Transverse colon (tissue), 4 donors: Measurements from ENCODE around the gene FANCC. TPM values are rescaled to one million over a fixed set of nuclear protein-coding genes. Genes with fewer than 3 reads are reported as not detected.

ENCODE experiments used
- DNase-seq: peaks from one replicate; pipeline ENCODE4 v3.0.0-alpha.2; 2019
- H3K27ac ChIP-seq, 4 donors: fragments of 200-600 bp; sonication (generic); 2 replicates each; pipeline ENCODE4 v1.5.1; 2016 to 2018; ENCODE audit warnings: inconsistent platforms in 4 of 4
- H3K27me3 ChIP-seq: fragments of 200-600 bp; sonication (generic); 2 replicates; pipeline ENCODE4 v1.5.1; 2017; ENCODE audit warnings: inconsistent platforms
- H3K36me3 ChIP-seq, 4 donors: fragments of 200-600 bp; sonication (generic); 2 replicates each; pipeline ENCODE4 v1.5.1; 2017 to 2019; ENCODE audit warnings: inconsistent platforms in 4 of 4
- H3K4me1 ChIP-seq, 4 donors: fragments of 200-600 bp; sonication (generic); 2 replicates each; pipeline ENCODE4 v1.5.1; 2017 to 2020; ENCODE audit warnings: inconsistent platforms in 4 of 4
- H3K4me3 ChIP-seq, 4 donors: fragments of 200-600 bp; sonication (generic); 1 replicate in 1 of 4; 2 replicates in 3 of 4; pipeline versions ENCODE4 v1.5.1 to v1.6.1; 2017 to 2019; ENCODE audit warnings: inconsistent platforms in 4 of 4
- H3K9me3 ChIP-seq, 2 donors: fragments of 200-600 bp; sonication (generic); 2 replicates each; pipeline ENCODE4 v1.5.1; 2017 to 2019; ENCODE audit warnings: inconsistent platforms in 2 of 2
- EP300 ChIP-seq: sonication (generic); formaldehyde crosslinking; IDR thresholded peaks from one replicate; pipeline ENCODE4 v1.6.1; 2017; ENCODE audit warnings: antibody characterized with exemption, low read depth
- POLR2A ChIP-seq: fragments of 450-650 bp; IDR thresholded peaks from one replicate; pipeline ENCODE4 v1.6.1; 2016; ENCODE audit warnings: antibody characterized with exemption, mild to moderate bottlenecking, moderate library complexity
- POLR2AphosphoS5 ChIP-seq, 3 donors: sonication (generic); formaldehyde crosslinking; IDR thresholded peaks; one replicate each; pipeline ENCODE4 v1.6.1; 2016; ENCODE audit warnings: antibody characterized with exemption in 3 of 3
- WGBS, 2 donors: methylation state at CpG; one replicate each; pipeline ENCODE4 v1.1.5; 2018; ENCODE audit warnings: low coverage in 1 of 2; 5-methylcytosine and 5-hydroxymethylcytosine counted together
- in situ Hi-C, 4 donors: fragments of 200-750 bp; cut with MboI; loops; one replicate each; pipeline versions ENCODE4 v1.15.0 to v1.15.1; 2017; ENCODE audit warnings: low sequenced_read_pairs in 3 of 4, low pct_ligation_motif_present in 1 of 4, low pct_unique_long_range_greater_than_20kb in 1 of 4
- intact Hi-C: fragments of 100-400 bp; cut with DNase I; formaldehyde crosslinking; loops from one replicate; pipeline ENCODE4 v1.15.1; 2023; ENCODE audit warnings: low total_unique reads
- total RNA-seq, 4 donors: library from RNA; depleted of rRNA; stranded (reverse); fragments of >200 nt; gene quantifications; one replicate each; pipeline ENCODE4 v1.1.0, GENCODE V29; 2016
- TF ChIP-seq, protein P1 (sequence below), 5 experiments: fragments of 200-600 bp in 3 of 5; fragments of 450-650 bp in 2 of 5; sonication (generic) in 3 of 5; IDR thresholded peaks; 1 replicate in 2 of 5; 2 replicates in 3 of 5; pipeline ENCODE4 v1.5.1; 2016 to 2017; ENCODE audit warnings: antibody characterized with exemption in 5 of 5, inconsistent platforms in 3 of 5, mild to moderate bottlenecking in 2 of 5, moderate library complexity in 1 of 5

The FANCC gene
- total RNA-seq, 4 donors from 2014 or later = 4.0 to 10.3 (median 9.5) TPM

DNA sequence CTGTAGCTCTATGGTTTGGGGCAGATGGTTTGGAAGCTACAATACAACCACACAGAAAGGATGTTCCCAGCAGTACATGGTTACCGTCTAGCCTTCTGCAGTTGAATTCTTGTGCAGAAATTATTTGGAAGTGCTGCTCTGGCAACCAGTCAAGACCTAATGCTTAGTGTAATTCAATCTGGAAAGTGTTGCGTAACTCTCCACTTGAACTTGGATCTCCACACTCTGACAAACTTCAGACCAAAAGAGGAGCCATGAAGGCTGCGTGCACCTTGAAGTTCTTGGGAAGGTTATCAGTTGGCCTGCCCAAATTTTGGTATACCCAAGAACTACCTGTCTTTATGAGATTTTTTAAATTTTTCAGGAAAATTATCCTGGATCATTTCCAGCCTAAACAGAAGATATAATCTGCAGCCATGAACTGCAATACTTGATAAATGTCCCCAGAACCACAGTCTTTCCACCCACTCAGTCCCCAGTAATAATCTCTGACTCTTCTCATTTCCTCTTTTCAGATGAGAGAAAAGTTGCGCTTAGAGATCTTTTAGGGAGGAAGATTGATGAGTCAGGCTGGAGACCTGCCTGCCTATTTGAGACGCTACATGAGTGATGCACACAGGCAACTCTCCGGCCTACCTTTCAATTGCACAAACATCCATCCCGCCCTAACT, 159.9 kb downstream of the FANCC start:
- Histone ChIP-seq H3K27me3 (no peaks in the 10 kb centered on the region), H3K9me3 (no peaks in the 10 kb centered on the region), H3K4me3 (no peak overlapping the region), H3K36me3 (no peaks in the 10 kb centered on the region), H3K4me1 (no peaks in the 10 kb centered on the region), H3K27ac (peak overlapping the region; percentile 29 to 58 (median 44))
- in situ Hi-C loops (no loop called here), intact Hi-C loops (no loop called here)
- TF ChIP-seq EP300 (no peak), POLR2AphosphoS5 (IDR thresholded peaks at IDR 0.05) (peak; percentile 51 to 58 (median 51))
- peak; percentile 24 for DNase-seq
- whole genome bisulfite sequencing, 2 donors = 71 to 75% methylated on average over 5 to 7 of the region's 7 CpGs

DNA sequence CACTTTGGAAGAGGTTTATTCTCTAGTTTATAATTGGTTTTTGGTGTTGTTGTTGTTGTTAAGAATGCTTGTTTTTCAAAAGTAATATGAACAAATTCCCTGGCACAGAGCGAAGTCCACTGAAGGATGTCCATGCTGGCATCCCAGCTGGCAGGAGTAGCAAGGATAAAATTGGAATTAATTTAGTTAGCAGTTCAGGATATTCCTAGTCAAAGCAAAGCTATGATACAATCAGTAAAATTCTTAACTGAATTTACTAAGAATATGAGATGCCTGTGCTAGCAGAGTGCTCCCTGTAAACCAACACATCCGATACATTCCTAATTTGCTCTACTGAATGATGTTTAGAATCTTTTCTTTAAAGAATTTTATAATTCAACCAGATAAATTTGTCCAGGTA, 161.4 kb downstream of the FANCC start:
- no peak for DNase-seq
- intact Hi-C loops = no loop called here
- H3K4me3 ChIP-seq = no peak overlapping the region
- no peaks in the 10 kb centered on the region for H3K4me1 ChIP-seq
- WGBS, 2 donors = 92 to 93% methylated on average over 2 of the region's 2 CpGs
- H3K9me3 ChIP-seq = no peaks in the 10 kb centered on the region
- H3K27me3 ChIP-seq = no peaks in the 10 kb centered on the region
- TF ChIP-seq, protein P1, sequence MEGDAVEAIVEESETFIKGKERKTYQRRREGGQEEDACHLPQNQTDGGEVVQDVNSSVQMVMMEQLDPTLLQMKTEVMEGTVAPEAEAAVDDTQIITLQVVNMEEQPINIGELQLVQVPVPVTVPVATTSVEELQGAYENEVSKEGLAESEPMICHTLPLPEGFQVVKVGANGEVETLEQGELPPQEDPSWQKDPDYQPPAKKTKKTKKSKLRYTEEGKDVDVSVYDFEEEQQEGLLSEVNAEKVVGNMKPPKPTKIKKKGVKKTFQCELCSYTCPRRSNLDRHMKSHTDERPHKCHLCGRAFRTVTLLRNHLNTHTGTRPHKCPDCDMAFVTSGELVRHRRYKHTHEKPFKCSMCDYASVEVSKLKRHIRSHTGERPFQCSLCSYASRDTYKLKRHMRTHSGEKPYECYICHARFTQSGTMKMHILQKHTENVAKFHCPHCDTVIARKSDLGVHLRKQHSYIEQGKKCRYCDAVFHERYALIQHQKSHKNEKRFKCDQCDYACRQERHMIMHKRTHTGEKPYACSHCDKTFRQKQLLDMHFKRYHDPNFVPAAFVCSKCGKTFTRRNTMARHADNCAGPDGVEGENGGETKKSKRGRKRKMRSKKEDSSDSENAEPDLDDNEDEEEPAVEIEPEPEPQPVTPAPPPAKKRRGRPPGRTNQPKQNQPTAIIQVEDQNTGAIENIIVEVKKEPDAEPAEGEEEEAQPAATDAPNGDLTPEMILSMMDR (IDR thresholded peaks at IDR 0.05) = no peak
- TF ChIP-seq POLR2AphosphoS5 (IDR thresholded peaks at IDR 0.05) (no peak), EP300 (no peak), POLR2A (no peak)
- H3K36me3 ChIP-seq = no peaks in the 10 kb centered on the region
- in situ Hi-C loops = no loop called here
- H3K27ac ChIP-seq = peak overlapping the region in 2 of 4 donors; percentile 16 to 52

DNA sequence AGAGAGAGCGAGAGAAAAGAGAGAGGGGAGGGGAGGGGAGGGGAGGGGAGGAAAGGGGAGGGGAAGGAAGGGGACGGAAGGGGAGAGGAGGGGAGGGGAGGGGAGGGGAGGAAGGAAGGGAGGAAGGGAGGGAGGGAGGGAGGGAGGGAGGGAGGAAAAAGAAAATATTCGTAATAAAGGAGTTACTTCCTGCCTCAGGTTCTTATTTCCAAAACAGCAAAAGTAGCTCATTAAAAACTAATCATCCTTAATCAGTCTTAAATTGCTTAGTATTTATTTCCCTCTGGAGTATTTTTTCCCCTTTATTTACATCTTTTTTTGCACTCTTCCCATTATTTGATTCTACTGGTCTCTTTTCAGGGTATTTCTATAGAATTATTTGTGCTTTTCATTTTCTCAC, 162.3 kb downstream of the FANCC start:
- H3K27ac ChIP-seq = no peak overlapping the region
- no peaks in the 10 kb centered on the region for H3K9me3 ChIP-seq
- TF ChIP-seq EP300 = no peak
- H3K36me3 ChIP-seq = no peaks in the 10 kb centered on the region
- H3K4me3 ChIP-seq = no peak overlapping the region
- no peak for DNase-seq
- in situ Hi-C loops = no loop called here
- H3K27me3 ChIP-seq = no peaks in the 10 kb centered on the region
- 43 to 85% methylated on average over 1 to 3 of the region's 3 CpGs for WGBS, 2 donors
- no peaks in the 10 kb centered on the region for H3K4me1 ChIP-seq
- intact Hi-C loops = no loop called here

DNA sequence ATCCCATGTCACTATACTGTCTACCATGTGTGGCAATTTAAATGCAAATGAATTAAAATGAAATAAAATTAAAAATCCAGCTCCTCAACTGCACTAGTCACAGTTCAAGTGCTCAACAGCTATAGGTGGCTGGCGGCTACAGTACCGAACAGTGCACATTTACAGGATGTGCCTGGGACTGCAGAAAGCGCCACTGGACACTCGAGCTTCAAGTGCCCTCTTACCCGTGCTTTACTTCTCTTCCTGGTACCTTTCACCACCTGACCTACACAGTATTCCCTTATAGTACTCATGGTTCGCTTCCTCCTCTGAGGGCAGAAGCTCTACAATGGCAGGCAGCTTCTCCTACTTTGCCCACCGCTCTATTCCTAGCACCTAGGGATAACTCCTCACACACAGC, 166.6 kb downstream of the FANCC start:
- intact Hi-C loops = no loop called here
- no peak overlapping the region for H3K27ac ChIP-seq
- 83 to 95% methylated on average over 3 to 7 of the region's 7 CpGs for WGBS, 2 donors
- in situ Hi-C loops = no loop called here
- TF ChIP-seq, protein P1 (IDR thresholded peaks at IDR 0.05) = no peak
- H3K27me3 ChIP-seq = no peaks in the 10 kb centered on the region
- no peak overlapping the region for H3K4me3 ChIP-seq
- no peaks in the 10 kb centered on the region for H3K4me1 ChIP-seq
- no peaks in the 10 kb centered on the region for H3K9me3 ChIP-seq
- DNase-seq = no peak
- no peaks in the 10 kb centered on the region for H3K36me3 ChIP-seq

DNA sequence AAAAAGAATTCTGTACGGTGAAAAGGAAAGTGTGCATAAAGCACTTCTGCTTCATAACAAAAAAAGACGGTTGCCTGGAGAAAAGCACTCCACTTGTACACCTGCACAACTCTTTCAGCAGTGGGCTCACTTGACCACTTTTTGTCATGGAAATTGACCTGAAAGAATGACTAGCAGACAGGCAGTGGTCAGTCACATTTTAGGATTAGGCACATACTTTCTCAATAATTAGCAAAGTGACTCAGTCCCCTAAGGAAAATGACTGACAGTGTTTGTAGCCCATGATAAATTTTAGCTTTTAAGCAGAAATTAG, 169.3 kb downstream of the FANCC start:
- Histone ChIP-seq H3K27me3 (no peaks in the 10 kb centered on the region), H3K9me3 (no peaks in the 10 kb centered on the region), H3K36me3 (no peaks in the 10 kb centered on the region), H3K4me1 (peaks cover 0 to 9% (median 0%) of the 10 kb centered on the region in 4 donors), H3K27ac (peak overlapping the region in 2 of 4 donors; percentile 21 to 39), H3K4me3 (no peak overlapping the region)
- no peak for TF ChIP-seq POLR2A
- TF ChIP-seq, protein P1 (IDR thresholded peaks at IDR 0.05) = no peak
- no peak for TF ChIP-seq POLR2AphosphoS5 (IDR thresholded peaks at IDR 0.05)
- no peak for TF ChIP-seq EP300
- no peak for DNase-seq
- in situ Hi-C loops = no loop called here
- WGBS, 2 donors = 78 to 83% methylated on average over 2 of the region's 2 CpGs
- intact Hi-C loops = no loop called here
